Measurements from ENCODE around the gene STX16. TPM values are rescaled to one million over a fixed set of nuclear protein-coding genes. Genes with fewer than 3 reads are reported as not detected.

Gene STX16
- total RNA-seq, 1 donor from 2014 or later, result 78.7 TPM

DNA sequence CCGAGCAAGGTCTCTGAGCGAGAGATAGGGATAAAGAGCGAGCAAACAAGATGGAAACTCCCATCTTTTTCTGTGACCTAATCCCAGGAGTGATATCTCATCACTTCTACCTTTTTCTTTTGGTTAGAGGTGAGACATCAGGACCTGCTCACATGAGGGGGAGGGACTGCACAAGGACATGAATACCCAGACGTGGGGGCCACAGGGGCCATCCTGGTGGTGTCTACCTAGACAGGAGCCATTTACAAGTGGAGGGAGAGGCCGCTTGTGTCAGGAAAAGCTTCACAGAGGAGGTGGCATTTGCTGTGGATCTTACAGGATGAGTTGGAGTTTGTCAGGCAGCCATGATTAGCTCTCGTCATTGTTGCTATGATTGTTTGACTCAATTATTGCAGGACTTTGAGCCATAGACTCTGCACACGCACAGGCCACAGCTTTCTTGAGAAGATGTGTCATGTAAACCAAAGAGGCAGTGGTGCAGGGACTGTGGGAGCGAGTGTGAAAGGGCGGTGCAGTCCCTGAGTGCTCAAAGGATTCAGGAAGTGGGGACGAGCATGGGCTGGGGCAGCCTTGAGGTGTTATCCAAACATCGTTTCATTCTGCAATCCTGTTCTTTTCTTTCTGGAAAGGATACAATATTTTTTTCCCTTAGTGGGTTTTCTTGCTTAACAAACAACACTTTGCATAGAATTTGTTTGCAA, 49.2 kb downstream of the STX16 start:
- ATAC-seq (peak; percentile 70), DNase-seq (ENCODE audit: low spot score) (peak; percentile 56)
- intact Hi-C loops (cut with DNase I), result no loop called here

GRCh38 chr20:58700823-58701222, 49.7 kb downstream of the STX16 start:
- intact Hi-C loops (cut with DNase I), result no loop called here
- ATAC-seq (peak; percentile 78), DNase-seq (ENCODE audit: low spot score) (peak; percentile 61)

DNA sequence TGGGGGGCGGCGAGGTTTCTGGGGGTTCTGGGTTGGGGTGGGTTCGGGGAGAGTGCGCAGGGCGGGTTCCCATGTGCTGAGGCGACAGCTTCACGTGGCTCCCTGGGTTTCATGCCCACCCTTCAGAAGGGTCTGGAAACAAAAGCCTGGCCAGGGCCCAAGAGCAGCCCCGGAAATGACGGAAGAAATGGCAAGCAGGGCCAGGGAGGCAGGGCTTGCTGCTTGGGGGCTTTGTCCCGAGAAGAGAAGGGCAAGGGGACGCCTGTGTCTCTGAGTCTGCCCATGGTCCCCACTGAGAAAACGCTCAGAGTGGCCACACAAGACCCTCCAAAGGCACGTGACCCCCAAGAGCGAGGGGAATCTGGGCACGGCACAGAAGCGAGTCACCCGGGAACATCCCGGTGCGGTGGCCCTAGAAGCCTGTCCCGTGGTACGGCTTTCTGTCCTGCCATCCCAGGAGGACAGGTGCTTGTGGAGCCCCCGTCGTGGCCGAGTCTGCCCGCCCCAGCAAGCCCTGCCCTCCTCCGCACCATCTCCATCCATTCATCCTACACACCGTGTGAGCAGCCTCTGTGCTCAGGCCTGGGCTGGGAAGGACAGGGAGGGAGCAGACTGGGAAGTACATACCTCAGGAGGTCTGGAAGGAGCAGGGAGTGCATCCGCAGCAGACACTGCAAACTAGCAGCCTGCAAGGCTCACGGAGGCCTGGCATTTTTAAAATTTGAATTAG, 50.5 kb downstream of the STX16 start:
- intact Hi-C loops (cut with DNase I), result no loop called here
- no peak for ATAC-seq
- peak; percentile 55 for DNase-seq (ENCODE audit: low spot score)

DNA sequence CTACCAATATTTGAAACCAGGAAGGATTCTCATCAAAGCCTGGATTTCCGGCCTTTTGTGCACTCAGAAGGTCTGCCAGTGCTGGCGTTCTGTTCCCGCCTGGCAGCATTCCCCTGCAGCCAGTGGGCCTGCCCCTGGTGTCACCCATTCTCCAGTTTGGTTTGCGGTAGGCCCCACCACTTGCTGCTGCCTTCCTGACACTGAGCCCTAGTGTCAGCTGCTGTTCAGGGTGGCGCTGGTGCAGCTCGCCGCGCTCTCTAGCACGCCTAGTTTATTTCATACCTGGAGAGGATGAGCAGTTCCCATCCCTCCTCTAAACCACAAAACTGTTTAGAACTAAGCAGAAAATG, 51.1 kb downstream of the STX16 start:
- ATAC-seq (no peak), DNase-seq (ENCODE audit: low spot score) (peak; percentile 33)
- intact Hi-C loops (cut with DNase I), result no loop called here

DNA sequence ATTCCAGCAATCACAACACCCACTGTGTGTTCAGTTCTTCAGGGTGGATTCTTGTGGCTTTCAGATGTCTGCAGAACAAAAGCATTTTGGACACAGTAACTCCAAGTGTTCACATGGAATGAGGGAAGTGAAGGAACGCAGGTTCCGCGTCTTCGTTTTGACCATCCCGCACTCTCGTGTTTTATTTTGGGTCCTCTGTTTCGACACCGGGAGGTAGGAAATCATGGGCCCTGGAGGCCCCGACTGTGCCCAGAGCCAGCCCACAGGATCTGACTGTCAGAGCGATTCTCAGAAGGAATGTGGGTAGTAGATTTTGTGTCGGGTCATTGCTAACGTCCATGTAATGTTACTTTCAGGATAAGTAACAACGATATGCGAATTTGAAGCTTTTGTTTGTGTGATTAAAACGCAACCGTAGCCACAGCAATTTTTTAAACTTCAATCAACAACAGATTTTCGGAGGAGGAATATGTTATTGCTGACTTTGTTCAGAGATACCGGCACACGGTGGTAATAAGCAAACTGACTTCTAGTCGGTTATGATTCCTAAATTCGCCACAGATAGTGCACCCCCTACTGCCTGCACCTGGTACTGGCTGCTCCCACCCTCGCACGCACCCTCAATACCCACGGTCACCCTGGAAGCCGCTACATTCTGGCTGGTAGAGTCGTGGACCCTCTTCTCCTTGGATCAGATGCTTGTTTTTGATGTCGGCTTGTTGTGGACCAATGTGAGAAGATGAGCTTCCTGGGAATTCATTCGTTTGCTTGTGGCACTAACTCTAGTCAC, 52.0 kb downstream of the STX16 start:
- peak; percentile 35 for DNase-seq (ENCODE audit: low spot score)
- intact Hi-C loops (cut with DNase I), result no loop called here
- no peak for ATAC-seq

- ATAC-seq (no peak), DNase-seq (ENCODE audit: low spot score) (peak; percentile 38)
- intact Hi-C loops (cut with DNase I), result no loop called here
These were observed 52.8 kb downstream of the STX16 start for GRCh38 chr20:58703765-58704371.

DNA sequence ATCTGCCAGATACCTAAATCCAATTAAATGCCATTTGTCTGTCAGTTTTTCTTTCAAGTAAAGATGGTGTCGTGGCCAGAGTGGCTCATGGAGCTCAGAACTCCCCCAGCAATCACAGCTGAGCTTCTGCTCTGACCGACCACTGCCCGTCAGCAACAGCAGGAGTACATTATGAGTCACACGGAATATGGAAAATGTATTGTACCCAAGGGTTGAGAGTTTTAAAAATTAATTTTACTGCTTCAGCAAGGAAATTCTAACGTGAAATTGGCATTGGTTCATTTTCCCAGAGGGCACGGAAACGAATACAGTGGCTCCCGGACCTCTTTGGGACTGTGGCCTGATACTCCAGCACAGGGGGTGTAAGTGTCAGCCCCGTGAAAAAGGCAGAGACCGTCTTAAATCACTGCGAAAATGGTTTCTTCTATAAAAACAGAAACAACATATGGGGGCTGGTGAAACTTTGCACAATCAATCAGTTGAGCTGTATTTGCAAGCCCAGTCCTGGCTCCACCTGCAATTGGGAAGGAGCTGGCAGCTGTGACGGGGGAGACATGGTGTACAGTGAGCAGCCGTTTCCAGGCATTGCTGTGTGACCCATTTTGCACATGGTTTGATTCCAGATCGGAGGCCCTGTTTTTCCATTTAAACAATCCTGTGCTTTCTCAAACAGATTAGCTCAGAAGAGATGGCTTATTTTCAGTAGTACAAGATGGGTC, 54.3 kb downstream of the STX16 start:
- DNase-seq (ENCODE audit: low spot score) (peak; percentile 36), ATAC-seq (no peak)
- intact Hi-C loops (cut with DNase I), result no loop called here

- DNase-seq (ENCODE audit: low spot score) (peak; percentile 43), ATAC-seq (no peak)
- intact Hi-C loops (cut with DNase I), result no loop called here
These were observed 55.2 kb downstream of the STX16 start for GRCh38 chr20:58706150-58706892.

- ATAC-seq (no peak), DNase-seq (ENCODE audit: low spot score) (peak; percentile 41)
- intact Hi-C loops (cut with DNase I), result no loop called here
These were observed 56.0 kb downstream of the STX16 start for GRCh38 chr20:58706975-58707681.

DNA sequence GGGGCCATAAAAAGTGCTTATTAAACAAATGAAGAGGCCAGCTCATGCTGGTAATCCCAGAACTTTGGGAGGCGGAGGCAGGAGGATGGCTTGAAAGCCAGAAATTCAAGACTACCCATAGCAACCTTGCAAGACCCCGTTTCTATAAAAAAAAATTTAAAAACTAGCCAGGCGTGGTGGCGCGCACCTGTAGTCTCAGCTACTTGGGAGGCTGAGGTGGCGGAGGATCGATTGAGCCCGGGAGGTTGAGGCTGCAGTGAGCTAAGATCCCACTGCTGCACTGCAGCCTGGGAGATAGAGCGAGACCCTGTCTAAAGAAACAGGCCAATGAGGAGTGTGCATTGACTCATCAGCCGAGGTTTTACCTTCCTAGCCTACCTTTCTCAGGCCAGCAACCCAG, 56.7 kb downstream of the STX16 start:
- DNase-seq (ENCODE audit: low spot score) (no peak), ATAC-seq (no peak)
- intact Hi-C loops (cut with DNase I), result no loop called here

DNA sequence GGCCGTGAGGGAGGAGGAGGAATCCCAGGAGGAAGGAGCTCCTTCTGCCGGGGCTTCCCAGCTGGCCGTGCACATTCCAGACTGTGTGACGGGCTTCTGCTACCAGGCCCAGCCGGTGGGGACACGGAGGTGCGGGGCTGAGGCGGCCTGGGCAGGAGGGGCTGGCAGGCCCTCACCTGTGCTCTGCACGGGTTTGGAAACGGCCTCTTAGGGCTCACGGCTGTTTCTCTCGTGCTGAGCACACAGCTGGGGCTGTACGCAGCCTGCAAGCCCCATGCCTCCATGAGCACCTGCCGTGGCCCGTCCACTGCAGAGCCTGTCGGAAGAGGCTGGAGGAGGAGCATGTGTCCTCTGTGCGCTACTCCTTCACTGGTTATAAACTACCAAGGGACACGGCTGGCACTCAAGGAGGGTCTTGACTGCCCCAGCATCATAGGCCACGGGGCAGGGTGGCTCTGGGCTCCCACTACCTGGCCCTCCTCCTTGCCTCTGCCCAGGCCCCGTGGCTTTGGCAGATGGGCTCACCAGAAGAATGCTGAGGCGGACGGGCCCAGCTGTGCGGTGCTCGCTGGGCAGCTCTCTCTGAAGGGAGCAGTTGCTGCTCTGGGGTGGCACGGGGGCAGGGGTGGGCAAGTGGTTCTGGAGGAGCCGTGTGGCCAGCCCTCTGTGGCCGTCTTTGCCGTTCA, 57.3 kb downstream of the STX16 start:
- ATAC-seq, result no peak
- intact Hi-C loops (cut with DNase I), result no loop called here
- peak; percentile 28 for DNase-seq (ENCODE audit: low spot score)

DNA sequence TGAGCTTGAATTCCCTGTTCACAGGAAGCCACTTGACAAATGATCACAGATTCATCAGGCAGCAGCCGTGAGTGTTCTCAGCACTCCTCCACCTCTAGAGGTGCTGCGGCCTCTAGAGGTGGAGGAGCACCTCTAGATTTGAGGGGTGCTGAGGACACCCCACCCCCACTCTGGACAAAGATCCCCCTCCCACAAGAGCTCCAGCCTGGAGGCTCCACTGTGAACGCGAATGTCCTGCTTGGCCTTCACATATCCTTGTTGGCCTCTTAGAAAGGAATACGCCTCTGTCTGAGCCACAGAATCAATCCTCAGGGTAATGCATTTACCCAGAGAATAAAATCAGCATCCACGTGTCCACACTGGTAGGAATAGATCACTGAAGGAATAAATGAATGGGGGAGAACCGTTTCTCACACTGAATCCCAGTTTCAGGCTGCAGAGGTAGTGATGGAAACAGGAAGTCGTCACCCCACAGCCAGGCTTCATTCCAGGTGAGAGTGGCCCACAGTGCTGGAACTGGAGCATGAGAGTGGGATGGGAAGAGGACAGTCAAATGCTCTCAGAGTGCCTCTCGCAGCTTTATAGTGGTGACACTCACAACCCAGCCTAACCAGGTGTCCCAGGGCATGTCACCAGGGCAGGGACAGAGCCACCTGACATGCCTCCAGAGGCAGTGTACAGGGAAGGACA, 58.1 kb downstream of the STX16 start:
- ATAC-seq, result no peak
- intact Hi-C loops (cut with DNase I), result no loop called here
- DNase-seq (ENCODE audit: low spot score), result peak; percentile 30

DNA sequence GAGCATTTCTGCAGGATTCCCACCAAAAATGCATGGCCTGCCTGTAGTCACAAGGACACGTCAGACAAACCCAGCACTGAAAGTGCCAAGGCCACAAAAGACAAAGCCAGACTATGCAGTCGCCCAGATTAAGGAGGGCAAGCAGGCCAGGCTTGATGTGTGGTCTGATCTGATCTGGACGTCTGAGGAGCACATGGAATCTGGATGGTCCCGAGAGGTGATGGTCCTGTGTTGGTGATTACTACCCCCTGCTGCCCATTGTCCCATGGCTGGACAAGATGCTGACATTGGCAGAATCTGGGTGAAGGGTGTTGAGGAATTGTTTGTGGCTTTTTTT, 58.6 kb downstream of the STX16 start:
- ATAC-seq, result no peak
- no peak for DNase-seq (ENCODE audit: low spot score)
- intact Hi-C loops (cut with DNase I), result no loop called here

DNA sequence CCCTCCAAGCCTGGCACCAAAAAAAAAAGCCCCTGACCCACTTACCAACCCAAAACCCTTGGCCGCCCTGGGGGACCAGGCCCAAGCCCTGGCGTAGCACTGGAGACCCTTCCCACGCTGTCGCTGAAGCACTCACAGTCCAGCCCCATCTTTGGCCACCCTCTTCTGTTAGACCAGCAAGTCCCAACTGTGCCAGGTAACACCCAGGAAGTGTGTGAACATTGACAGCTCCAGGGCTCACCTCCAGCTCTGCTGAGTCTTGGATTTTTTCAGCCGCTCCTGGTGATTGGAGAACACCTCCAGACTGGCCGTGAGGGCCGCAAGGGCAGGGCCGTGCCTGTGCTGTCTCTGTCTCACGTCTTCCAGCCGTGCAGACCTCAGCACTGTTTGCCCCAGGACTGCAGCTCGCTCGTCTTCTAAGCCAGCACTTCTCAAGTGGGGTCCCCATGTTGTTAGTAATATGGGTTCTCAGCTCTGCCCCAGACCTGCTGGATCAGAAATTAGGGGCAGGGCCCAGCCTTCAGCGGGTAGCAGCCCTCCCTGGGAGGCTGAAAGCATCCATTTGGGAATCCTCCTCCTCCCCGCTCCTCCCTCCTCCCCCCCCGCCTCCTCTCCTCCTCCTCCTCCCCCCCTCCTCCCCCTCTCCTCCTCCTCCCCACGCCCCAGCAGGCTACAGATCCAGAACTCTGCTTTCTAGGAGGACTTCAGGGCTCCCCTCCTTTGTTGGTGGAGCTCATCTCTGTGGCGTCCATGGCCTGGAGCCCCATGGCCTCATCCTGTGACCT, 59.6 kb downstream of the STX16 start:
- intact Hi-C loops (cut with DNase I), result no loop called here
- no peak for ATAC-seq
- DNase-seq (ENCODE audit: low spot score), result peak; percentile 53

DNA sequence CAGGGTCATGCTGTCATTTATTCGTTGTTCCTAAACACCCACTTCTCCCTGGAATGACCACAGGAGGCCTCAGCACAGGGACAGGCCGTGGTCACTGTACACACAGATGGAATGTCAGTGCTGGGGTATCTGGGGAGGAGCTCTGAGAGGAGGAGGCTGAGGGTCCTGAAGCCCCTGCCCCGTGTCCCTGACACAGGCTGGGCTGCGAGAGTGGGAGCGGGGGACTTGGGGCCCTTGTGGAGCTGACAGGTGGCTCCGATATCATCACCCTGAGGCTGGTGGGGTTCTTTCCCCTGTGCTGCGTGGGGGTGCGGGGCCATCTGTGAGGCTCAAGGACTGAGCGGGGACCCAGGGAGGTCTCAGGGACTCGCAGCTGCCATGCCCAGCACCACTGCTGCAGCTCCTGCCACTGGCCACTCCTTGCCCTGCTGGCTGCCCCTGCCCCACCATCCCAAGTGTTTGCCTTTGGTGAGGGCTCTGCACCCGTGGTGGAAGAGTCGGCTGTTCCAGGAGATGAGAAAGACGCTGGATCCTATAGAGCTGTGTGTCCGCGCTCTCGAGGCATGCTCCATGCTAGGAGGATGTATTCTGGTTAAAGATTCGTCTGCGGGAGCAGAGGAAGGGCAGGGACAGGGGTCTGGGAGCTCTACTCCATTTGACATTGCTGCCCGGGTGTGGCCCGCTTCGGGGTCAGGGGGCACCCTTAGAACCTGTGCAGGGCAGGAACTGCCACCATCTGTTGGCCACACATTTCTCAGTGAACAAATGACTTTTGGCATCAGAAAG, 60.4 kb downstream of the STX16 start:
- intact Hi-C loops (cut with DNase I), result no loop called here
- no peak for ATAC-seq
- peak; percentile 32 for DNase-seq (ENCODE audit: low spot score)
